HUDEP-2 (cell line): ENCODE measurements around the gene C10orf90.

Experiments used
- DNase-seq, 76 experiments: peaks; one replicate each; lab custom pipeline; 2025; ENCODE audit not compliant: unreplicated experiment in 76 of 76; lab: John Stamatoyannopoulos, UW

Gene C10orf90, protein sequence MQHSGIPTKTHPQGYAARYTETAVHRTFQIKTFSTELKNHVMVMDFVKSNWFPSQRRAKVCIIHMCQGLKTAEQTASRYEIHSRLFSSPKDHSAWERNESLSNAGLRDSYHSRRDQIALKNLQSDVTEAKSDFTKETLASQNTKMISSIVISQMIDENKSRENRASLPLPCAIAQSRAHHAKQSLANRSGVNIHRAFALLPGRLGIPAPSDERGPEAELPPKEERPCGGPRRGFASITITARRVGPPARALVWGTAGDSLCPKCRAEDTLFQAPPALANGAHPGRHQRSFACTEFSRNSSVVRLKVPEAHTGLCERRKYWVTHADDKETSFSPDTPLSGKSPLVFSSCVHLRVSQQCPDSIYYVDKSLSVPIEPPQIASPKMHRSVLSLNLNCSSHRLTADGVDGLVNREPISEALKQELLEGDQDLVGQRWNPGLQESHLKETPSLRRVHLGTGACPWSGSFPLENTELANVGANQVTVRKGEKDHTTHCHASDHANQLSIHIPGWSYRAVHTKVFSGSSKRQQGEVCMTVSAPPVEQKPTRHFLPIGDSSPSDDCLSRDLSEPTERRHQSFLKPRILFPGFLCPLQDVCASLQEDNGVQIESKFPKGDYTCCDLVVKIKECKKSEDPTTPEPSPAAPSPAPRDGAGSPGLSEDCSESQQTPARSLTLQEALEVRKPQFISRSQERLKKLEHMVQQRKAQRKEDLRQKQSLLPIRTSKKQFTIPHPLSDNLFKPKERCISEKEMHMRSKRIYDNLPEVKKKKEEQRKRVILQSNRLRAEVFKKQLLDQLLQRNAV

DNA sequence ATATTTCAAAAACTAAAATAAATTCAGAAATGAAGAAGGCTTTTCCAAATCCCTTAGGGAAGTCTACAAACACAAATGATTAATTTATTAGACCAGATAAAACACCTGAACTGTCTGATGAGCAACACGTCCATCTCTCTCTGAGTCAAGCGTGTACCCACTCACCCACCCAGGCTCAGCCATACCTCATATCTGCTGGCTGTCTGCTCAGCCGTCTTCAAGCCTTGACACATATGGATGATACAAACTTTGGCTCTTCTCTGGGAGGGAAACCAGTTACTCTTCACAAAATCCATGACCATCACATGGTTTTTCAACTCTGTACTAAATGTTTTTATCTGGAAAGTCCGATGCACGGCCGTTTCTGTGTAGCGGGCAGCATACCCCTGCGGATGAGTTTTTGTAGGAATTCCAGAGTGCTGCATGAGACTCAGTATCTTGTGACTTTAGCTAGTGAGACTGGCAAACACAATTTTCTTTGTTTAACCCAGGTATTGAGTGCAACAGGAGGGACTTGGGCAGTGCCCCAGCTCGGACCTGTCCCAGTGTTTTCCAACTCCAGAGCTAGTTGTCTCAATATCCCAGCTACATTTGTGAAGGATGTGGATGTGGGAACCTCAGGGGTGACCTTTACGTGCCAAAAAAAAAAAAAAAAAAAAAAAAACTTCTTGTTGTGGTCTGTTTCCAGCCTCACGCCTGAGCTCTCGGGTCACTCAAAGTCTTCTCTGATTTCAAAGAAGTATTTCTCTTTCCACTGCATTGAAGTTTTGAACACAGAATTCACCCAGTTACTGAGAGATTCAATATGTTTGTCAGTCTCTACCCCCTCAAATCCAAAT, at the start of gene C10orf90:
Gene C10orf90, minus strand, starts transcription at position 638 of the 839 bp plus-strand sequence. Its CDS starts 213 bp downstream, at position 425.
- no peak for DNase-seq

DNA sequence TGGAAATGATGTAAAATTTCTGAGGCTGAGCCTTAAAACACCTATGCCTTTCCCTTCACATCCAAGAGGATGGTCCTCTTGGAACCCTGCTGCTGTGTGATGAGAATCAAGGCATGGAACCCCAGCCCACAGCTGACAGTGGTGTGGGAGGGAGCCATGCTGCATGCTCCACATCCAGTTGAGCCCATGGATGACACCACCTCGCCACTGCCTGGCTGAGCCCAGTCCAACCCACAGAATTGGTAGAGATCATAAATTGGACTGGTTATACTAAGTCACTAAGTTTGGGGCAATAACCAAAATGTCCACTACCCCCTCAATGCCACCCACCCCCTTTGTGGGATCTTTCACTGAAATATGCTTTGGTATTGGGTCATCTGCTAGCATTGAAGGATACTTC, 45.9 kb upstream of the C10orf90 start:
- DNase-seq = no peak

DNA sequence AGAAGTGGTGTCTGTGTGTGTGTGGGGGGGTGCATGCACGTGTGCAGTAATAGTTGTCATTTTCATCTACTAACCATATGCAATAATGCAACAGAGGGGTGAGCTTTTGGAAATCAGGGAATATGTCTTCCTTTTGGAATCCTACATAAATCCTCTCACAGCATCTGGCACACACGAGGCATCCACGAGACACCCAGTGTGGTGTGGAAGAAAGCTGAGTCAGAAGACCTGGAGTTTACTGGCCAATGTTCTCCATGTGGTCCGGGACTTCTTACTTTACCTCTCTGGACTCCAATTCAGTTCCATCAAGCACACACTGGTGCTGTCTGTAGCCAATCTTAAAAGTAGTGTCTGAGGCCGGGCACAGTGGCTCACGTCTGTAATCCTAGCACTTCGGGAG, 43.1 kb upstream of the C10orf90 start:
- DNase-seq = no peak

DNA sequence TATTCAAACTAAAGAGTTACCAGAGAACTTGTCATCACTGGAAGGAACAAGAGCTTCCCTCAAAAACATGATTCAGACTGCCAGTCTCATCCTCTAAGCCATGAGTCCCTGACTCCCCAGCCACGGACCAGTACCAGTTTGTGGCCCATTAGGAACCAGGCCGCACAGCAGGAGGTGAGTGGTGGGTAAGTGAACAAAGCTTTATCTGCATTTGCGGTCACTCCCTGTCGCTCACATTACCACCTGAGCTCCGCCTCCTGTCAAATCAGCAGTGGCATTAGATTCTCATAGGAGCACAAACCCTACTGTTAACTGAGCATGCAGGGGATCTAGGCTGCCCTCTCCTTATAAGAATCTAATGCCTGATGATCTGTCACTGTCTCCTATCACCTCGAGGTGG, 42.2 kb upstream of the C10orf90 start:
- DNase-seq = no peak

DNA sequence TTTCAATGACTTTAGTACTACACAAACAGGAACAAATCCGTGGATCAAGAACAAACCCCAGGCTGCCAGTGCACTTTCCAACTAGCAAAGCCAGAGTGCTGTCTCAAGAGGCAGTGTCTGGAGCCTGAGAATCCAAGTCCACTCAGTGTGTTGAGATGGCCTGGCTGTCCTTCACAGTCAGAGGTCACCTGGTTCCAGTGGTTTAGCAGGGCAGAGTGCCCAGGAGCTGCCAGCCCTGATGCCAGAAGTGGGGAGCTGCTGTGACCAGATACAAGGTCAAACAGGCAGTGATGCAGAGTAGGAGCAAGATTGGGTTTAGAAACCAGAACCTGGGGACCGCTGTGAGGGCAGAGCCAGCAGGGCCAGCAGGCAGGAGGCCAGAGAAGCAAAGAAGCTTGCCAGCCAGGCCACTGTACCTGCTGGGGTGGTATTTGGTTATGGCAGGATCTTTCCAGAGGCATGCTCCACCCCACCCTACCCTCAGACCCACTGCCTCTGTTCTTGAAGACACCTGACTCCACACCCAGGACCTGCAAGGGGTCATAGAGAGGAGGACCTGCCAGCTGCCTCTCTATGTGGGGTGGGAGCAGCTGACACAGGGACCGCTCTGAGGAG, 35.6 kb upstream of the C10orf90 start:
- DNase-seq = no peak

DNA sequence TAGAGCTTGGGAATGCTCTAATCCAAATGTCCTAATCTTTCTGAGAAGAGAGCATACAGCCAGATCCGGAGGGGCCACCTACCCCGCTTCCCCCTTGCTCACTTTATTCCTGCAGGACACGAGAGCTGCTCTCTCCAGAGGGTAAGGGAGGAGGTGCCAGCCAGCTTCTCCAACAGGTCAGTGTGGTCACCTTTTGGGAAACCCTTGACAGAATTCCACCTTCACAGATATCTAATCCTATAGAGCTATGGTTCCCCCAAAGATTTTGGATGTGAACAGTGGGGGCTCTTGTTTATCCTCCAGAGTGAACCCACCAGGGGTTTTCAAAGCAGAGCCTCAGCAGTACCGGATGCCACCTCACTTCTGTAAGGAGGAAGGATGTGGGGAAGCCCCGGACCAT, 34.6 kb upstream of the C10orf90 start:
- no peak for DNase-seq

DNA sequence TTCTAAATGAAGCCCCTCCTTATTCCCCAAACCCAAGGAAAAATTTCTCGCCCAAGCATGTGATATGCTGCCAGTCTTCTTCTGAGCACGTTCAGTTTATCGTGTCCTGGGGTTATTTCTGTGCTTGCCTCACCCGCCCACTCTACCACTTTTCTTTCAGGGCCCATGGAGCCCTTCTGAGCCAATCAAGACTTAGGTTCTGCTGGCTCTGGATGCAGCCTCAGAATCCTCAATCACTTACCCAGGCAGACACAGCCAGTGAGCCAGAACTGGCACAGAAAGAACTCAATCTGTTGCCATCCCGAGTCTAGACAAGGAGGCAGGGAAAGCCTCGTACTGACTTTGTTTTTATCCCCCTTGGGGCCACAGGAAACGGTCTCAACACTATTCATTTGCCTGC, 34.2 kb upstream of the C10orf90 start:
- no peak for DNase-seq

DNA sequence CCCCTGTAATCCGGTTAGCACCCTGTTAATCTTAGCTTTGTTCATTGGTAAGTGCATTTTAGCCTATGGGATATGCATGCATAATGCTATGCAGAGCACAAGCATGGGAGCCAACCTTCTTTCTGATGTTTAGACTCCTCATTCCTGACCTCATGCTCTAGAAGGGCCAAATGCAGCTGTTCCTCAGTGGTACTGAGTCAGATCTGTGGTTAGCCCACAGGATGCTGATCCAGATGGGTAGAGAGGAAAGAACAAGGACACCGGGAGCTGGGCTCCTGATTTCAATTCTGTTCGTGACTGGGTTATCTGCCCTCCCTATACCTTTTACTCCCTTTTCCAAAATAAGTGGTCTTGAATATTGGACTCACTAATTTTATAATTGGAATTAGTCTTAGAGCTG, 31.7 kb upstream of the C10orf90 start:
- no peak for DNase-seq

DNA sequence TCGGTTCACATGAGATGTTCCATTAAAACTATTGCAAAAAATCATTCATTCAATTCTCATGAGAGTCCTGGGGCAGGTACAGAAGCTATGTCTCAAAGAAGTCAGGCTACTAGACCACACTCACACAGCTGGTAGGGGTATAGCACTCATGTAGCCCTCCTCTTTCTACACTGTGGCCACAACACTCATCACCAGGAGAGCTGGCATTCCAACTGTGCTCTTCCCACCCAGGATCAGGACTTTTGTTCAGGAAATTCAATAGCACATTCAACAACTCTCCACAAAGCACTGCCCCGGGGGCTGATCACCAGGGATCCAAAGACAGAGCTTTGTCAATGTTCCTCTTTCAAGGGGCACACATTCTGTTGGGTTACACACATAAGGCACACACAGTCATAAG, 31.0 kb upstream of the C10orf90 start:
- DNase-seq = no peak

DNA sequence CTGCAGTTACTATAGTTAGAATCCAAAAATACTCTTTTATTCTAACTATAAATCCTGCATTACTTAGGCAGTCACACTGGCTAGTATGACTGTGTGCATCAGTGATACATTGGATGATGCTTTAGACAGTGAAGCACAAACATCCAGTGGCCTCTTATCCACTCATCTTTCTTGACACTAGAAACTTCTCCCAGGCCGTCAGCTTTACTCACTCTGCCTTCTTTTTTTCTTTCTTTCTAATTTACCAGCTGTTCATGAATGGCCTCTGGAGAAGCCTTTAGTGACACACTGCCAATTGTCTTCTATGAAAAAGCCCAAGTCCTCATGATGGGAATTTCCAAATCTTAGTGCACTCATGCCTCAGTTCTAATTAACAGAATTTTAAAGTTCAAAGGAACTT, 26.2 kb upstream of the C10orf90 start:
- DNase-seq = no peak

DNA sequence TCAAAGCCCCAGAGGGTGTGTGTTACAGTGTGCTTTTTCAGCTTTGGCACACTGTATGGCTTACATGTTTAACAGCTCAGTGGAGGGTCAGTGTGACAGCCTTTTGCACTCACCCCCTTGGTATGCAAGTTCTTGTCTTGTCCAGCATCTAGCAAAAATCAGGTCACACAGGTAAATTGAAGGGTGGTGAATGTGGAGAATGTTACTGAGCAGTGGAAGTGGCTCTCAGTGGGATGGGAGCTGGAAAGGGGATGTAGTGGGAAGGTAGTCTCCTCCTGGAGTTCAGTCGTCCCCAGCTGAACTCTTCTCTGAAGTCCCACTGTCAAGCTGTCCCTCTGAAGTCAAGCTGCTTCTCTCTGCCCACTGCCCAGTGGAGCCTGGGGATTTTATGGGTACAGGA, 21.0 kb upstream of the C10orf90 start:
- DNase-seq = no peak

DNA sequence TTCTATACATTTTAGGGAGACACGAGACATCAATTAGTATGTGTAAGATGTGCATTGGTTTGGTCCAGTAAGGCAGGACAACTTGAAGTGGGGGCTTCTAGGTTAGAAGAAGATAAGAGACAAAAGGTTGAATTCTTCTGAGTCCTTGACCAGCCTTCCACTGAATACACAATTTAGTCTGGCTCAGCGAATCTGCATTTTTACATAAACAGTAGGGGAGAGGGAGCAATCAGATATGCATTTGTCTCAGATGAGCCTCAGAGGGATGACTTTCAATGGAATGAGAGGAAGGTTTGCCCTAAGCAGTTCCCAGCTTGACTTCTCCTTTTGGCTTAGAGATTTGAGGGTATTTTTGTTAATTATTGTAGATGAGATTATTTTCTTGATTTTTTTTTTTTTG, 20.0 kb upstream of the C10orf90 start:
- DNase-seq = no peak

DNA sequence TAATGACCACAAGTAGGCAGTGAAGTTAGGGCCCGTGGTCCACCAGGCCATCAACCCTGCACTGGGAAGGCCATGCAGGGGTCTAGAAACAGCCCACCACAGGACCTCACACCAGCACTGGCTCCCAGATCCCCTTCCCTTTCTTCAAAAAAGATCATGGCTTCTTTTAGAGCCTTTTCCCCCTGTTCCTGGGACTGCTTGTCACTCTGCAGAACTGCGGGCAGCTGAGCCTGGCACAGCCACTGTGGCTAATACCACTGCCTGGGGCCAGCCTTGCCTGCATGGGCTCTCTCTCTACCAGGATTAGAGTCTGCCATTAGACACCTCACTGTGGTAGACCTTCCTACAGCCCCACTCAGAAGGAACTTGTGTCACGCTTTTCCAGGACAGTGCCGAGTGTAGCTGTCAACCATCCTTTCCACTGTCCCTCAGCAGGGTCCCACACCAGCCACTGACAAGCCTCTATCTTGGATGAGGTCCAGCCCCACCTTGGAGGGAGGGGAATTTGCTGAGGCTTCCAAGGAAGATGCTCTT, 19.0 kb upstream of the C10orf90 start:
- DNase-seq = no peak

DNA sequence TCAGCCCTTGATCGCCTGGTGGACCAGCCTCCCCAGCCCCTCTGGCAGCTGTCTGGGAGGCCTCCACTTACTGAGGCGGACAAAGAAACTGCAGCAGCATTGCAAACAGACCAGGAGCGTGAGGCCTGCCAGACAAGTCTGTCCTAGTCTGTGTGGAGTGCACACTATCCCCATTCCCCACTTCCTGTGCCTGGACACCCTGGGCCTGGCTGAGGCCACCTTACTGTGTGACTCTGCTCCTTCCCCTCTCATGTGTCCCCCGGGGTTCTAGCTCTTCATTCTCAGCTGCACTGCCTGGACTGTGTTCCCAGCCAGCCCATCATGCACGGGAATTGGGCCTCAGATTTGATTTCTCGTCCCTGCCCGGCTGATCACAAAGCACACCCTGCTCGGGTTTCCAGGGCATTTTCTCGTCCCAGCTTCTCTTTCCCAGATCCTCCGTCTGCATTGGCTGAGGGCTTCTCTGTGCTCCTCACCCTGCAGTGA, 16.7 kb upstream of the C10orf90 start:
- no peak for DNase-seq

DNA sequence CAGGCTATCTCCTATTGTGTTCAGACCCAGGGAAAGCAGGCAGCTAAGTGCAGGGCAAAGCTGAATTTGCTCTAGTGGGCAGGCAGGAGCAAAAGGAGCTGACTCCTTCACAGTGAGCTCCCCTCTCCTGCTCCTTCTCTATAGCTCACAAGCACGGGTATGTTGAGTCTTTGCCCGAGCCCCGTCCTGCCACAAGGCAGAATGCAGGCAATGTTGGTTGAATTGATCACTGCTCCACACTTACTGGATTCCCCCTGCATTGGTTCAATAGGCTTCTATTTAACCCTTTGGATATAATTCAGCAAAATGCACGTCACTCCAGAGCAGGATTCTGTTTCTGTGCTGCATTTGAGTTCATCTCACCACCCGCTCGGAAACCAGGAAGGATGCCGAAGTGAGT, 16.2 kb upstream of the C10orf90 start:
- no peak for DNase-seq

DNA sequence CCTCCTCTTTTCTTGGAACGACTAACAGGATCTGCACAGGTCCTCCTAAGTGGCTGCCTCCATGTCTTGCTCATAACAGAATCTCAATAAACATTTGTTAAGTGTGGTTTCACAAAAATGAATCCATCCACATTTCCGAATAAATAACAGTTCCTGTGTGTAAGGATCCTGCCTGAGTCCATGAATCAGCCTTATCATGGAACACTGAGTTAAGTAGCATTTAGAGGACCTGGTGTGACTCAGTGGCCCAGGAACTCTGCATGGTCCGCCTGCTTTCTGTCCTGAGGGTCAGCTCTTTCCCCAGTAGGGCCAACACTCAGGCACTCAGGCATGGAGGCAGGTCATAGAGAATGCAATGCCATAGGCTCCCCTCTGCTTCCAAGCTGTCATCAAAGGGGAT, 15.8 kb upstream of the C10orf90 start:
- DNase-seq = no peak

DNA sequence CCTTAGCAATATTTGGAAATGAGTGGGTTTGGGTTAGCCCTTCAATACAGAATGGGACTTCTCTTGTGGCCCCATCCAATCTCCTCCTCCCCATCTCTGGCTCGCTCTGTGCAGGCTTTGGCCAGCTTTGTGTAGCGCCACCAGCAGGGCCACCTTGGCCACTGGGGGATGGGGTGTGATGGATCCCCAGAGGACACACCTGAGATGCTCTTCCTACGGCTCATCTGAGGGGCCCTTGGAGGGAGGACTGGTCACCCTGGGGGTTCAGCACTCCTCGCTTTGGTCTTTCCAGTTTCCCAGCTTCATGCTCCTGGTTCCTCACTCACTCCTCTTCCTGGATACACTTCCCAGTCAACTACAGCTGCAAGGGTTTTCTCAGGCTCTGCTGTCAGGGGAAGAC, 15.3 kb upstream of the C10orf90 start:
- DNase-seq = no peak

DNA sequence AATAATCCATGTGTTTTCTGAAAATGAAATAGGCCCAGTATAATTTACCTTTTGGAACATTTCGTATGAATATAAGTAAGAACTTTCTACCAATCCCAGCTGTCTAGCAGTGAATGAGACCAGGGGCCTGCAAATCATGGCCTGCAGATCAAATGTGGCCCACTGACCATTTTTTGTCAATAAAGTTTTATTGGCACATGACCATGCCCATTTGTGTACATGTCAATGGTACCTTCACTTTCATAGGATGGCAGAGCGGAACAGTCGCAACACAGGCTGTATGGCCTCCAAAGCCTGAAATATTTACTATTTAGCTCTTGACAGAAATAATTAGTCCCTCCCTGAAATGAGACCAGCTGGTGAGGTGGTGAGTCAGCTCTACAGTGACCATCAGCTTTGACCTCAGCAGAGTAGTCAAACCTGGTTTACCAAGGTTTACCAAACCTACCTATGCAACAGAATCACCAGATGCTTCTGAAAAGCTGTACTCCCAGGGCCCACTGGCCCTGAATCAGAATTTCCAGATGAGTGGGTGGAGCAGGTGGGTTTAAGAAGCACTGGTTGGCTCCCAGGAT, 13.8 kb upstream of the C10orf90 start:
- DNase-seq = no peak

DNA sequence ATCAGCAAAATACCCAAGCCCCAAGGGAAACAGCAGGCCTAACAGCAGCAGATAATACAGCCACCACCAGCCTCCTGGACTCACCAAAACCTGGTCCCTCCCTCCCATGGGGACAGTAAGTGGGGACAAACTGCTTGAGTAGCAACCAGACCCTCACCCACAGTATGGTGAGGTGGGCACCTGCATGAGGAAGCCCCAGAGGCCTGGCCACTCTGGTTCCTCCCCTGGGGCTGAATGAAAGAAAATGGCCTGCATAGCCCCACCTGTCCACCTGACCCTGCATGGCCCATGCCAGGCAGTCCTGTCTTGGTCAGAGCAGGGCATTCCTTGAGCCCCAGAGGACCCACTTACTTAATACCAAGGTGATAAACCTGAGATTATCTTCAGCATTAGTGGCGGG, 13.0 kb upstream of the C10orf90 start:
- DNase-seq = no peak
